ENCODE data around the gene PBX1. TPM values are rescaled to one million over a fixed set of nuclear protein-coding genes. Genes with fewer than 3 reads are reported as not detected.

The PBX1 gene
- total and polyA plus RNA-seq, 8 donors, result 11.0 to 113 (median 23.0) TPM

DNA sequence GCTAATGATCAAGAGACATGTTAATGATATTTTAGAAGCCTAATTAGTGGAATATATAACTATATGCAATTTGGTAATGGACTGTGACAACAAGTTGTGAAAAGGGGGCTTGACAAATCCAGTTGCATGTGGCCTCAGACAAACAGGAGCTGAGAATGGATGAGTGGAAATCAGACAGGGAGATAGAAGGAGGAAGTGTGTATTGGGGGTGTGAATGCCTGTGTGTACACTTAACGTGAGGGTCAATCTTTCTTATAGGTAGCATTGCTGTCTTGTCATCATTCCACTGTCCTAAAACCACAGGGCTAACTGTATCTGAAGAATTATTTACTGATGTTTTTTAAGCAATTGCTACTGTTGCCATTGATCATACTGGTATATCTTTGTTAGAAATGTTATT lies 64.8 kb downstream of the PBX1 start:
- no peaks in the 10 kb centered on the region for H3K9me3 ChIP-seq
- DNase-seq, result no peak
- H3K4me1 ChIP-seq, result peaks cover 17 to 83% (median 47%) of the 10 kb centered on the region in 4 donors
- H3K27me3 ChIP-seq, result no peaks in the 10 kb centered on the region
- no peak overlapping the region for H3K4me3 ChIP-seq
- TF ChIP-seq, protein P1, sequence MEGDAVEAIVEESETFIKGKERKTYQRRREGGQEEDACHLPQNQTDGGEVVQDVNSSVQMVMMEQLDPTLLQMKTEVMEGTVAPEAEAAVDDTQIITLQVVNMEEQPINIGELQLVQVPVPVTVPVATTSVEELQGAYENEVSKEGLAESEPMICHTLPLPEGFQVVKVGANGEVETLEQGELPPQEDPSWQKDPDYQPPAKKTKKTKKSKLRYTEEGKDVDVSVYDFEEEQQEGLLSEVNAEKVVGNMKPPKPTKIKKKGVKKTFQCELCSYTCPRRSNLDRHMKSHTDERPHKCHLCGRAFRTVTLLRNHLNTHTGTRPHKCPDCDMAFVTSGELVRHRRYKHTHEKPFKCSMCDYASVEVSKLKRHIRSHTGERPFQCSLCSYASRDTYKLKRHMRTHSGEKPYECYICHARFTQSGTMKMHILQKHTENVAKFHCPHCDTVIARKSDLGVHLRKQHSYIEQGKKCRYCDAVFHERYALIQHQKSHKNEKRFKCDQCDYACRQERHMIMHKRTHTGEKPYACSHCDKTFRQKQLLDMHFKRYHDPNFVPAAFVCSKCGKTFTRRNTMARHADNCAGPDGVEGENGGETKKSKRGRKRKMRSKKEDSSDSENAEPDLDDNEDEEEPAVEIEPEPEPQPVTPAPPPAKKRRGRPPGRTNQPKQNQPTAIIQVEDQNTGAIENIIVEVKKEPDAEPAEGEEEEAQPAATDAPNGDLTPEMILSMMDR (IDR thresholded peaks at IDR 0.05), result no peak
- no peak for TF ChIP-seq EP300 (IDR thresholded peaks at IDR 0.05)
- TF ChIP-seq POLR2AphosphoS5 (IDR thresholded peaks at IDR 0.05), result no peak
- H3K36me3 ChIP-seq, result peaks cover 0 to 5% (median 2%) of the 10 kb centered on the region in 4 donors
- peak overlapping the region in 3 of 5 donors; percentile 46 to 72 (median 52) for H3K27ac ChIP-seq
- 29 to 63% (median 48%) methylated on average over 1 of the region's 1 CpG for WGBS, 5 donors
- intact Hi-C loops (cut with DNase I; ENCODE audit: low total_unique reads), result no loop called here

DNA sequence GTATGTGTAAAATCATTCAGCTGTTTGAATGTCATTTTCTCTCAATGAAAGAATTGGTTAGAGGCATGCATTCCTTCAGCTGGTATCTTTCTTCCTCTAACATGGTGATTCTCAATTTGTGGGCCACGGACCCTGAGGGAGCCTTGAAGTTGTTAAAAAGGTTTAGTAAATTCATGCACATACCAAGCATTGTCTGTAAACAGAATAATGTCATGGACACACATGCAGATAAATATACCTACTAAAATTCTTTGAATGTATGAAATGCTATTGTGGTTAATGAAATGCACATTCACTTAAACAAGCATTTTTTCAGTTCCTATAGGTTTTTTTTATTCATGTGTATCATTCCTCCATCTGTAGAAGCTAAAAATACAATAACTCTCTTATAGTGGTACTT lies 65.4 kb downstream of the PBX1 start:
- DNase-seq, result no peak
- no peaks in the 10 kb centered on the region for H3K27me3 ChIP-seq
- peaks cover 0 to 5% (median 2%) of the 10 kb centered on the region in 4 donors for H3K36me3 ChIP-seq
- intact Hi-C loops (cut with DNase I; ENCODE audit: low total_unique reads), result no loop called here
- no peak overlapping the region for H3K4me3 ChIP-seq
- H3K9me3 ChIP-seq, result no peaks in the 10 kb centered on the region
- H3K27ac ChIP-seq, result no peak overlapping the region
- WGBS, 5 donors, result 74 to 97% (median 83%) methylated on average over 1 of the region's 1 CpG
- H3K4me1 ChIP-seq, result peaks cover 11 to 83% (median 41%) of the 10 kb centered on the region in 4 donors
- no peak for TF ChIP-seq POLR2AphosphoS5 (IDR thresholded peaks at IDR 0.05)
- TF ChIP-seq EP300 (IDR thresholded peaks at IDR 0.05), result no peak
- TF ChIP-seq, protein P1 (IDR thresholded peaks at IDR 0.05), result no peak
- TF ChIP-seq POLR2A (IDR thresholded peaks at IDR 0.05), result no peak

DNA sequence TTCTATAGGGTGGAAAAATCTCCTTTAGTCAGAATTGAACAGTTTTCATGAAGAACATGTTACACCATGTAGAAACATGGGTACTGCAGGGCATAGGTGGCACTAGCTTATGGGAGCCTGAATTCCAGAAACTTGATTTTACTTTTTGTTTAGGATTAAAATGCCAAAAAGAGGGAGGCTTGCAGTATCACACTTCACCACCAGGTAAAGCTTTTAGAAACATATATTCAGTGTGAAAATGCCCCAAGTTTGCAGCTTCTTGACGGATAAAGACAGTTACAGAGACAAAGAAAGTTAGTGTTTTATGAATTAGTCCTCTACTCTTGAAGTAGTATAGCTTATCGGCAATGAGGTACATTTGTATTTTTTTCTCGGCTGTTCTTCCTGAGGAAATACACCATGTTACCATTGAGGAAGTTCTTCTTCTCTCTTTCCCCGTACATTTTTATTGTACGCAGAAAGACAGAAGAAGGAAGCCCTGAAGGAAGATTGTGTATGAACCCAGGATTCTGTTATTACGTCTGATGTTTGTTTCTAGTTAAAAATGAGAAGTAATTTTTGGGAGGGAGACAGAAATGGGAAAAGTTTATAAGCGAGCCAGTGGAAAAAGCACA lies 66.1 kb downstream of the PBX1 start:
- 56 to 75% (median 66%) methylated on average over 7 of the region's 7 CpGs for WGBS, 5 donors
- intact Hi-C loops (cut with DNase I; ENCODE audit: low total_unique reads), result no loop called here
- H3K9me3 ChIP-seq, result no peaks in the 10 kb centered on the region

DNA sequence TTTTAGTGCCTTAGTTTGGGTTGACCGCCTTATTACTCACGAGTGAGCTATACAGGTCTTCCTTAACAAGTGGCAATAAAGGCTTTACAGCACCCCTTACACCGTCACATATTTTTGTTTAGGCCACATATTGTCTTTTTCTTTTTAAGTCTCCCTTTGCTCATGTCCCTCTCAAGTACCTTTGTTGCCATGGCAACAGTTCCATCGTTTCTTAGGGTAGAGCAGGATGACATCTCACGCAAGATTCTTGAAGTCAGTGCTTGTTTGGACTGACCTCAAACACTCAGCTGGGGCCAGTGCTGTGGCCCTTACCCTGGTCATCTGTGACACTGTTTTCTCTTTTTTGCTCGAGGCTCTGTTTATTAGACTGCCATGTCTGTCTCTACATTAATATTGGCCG lies 69.8 kb downstream of the PBX1 start:
- H3K27ac ChIP-seq, result peak overlapping the region in 2 of 5 donors; percentile 2 to 63

More for the DNA sequence above, 66.1 kb downstream of the PBX1 start:
- no peaks in the 10 kb centered on the region for H3K27me3 ChIP-seq
- TF ChIP-seq, protein P1 (IDR thresholded peaks at IDR 0.05), result peak in 3 of 7 experiments; percentile 35 to 49 (median 44)
- TF ChIP-seq POLR2AphosphoS5 (IDR thresholded peaks at IDR 0.05) (no peak), POLR2A (IDR thresholded peaks at IDR 0.05) (no peak)
- H3K36me3 ChIP-seq, result peaks cover 0 to 5% (median 2%) of the 10 kb centered on the region in 4 donors
- DNase-seq, result no peak
- peaks cover 12 to 83% (median 39%) of the 10 kb centered on the region in 4 donors for H3K4me1 ChIP-seq
- peak overlapping the region in 1 of 5 donors; percentile 3 for H3K27ac ChIP-seq
- no peak overlapping the region for H3K4me3 ChIP-seq

DNA sequence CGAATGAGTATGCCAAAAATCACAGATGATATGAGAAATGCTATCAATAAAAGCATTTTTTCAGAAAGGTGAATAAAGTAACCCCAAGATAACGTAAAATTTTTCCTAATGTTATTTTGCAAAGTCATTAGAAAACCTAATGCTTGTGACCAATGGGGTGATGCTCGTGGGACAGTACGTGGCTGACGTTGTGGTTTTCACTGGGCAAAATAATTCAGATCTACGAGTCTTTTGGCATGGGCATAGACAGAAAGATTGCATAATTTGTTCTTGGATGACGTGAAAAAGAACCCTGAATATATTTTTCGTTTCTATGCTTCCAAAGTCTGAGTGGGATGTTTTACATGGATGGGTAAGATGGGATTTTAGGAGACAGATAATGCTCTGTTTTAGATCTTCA lies 71.0 kb downstream of the PBX1 start:
- TF ChIP-seq POLR2A (IDR thresholded peaks at IDR 0.05), result no peak
- TF ChIP-seq, protein P1 (IDR thresholded peaks at IDR 0.05), result no peak
- TF ChIP-seq POLR2AphosphoS5 (IDR thresholded peaks at IDR 0.05), result no peak
- TF ChIP-seq EP300 (IDR thresholded peaks at IDR 0.05), result no peak
- 76 to 90% (median 84%) methylated on average over 8 of the region's 8 CpGs for WGBS, 5 donors
- peak overlapping the region in 2 of 5 donors; percentile 14 to 63 for H3K27ac ChIP-seq
- no peaks in the 10 kb centered on the region for H3K27me3 ChIP-seq
- intact Hi-C loops (cut with DNase I; ENCODE audit: low total_unique reads), result no loop called here
- no peak overlapping the region for H3K4me3 ChIP-seq
- H3K36me3 ChIP-seq, result peaks cover 0 to 5% (median 2%) of the 10 kb centered on the region in 4 donors
- no peak for DNase-seq
- no peaks in the 10 kb centered on the region for H3K9me3 ChIP-seq
- H3K4me1 ChIP-seq, result peaks cover 19 to 87% (median 51%) of the 10 kb centered on the region in 4 donors

More for the DNA sequence above, 69.8 kb downstream of the PBX1 start:
- peaks cover 13 to 86% (median 45%) of the 10 kb centered on the region in 4 donors for H3K4me1 ChIP-seq
- no peak for TF ChIP-seq EP300 (IDR thresholded peaks at IDR 0.05)
- intact Hi-C loops (cut with DNase I; ENCODE audit: low total_unique reads), result no loop called here
- no peaks in the 10 kb centered on the region for H3K27me3 ChIP-seq
- H3K36me3 ChIP-seq, result peaks cover 0 to 5% (median 2%) of the 10 kb centered on the region in 4 donors
- H3K4me3 ChIP-seq, result no peak overlapping the region
- WGBS, 5 donors, result 65 to 90% (median 81%) methylated on average over 7 of the region's 7 CpGs
- DNase-seq, result no peak
- H3K9me3 ChIP-seq, result no peaks in the 10 kb centered on the region
